Measurements from ENCODE around the gene ALG1. TPM values are rescaled to one million over a fixed set of nuclear protein-coding genes. Genes with fewer than 3 reads are reported as not detected.

Gene ALG1
- total RNA-seq, 1 experiment from 2014 or later = 13.1 TPM

- DNase-seq (ENCODE audit: low read depth) = no peak
These were observed 26.0 kb upstream of the ALG1 start for GRCh38 chr16:5045499-5046115.

- DNase-seq (ENCODE audit: low read depth) = no peak
These were observed 24.7 kb upstream of the ALG1 start for GRCh38 chr16:5046914-5047313.

GRCh38 chr16:5054876-5055865 lies 16.5 kb upstream of the ALG1 start:
- no peak for DNase-seq (ENCODE audit: low read depth)

- no peak for DNase-seq (ENCODE audit: low read depth)
These were observed 15.3 kb upstream of the ALG1 start for GRCh38 chr16:5056352-5056751.

GRCh38 chr16:5058476-5058875 lies 13.2 kb upstream of the ALG1 start:
- DNase-seq (ENCODE audit: low read depth) = peak; percentile 26

GRCh38 chr16:5059386-5060072 lies 12.1 kb upstream of the ALG1 start:
- no peak for DNase-seq (ENCODE audit: low read depth)

- DNase-seq (ENCODE audit: low read depth) = no peak
These were observed 11.5 kb upstream of the ALG1 start for GRCh38 chr16:5060073-5060641.

- no peak for DNase-seq (ENCODE audit: low read depth)
These were observed 9.6 kb upstream of the ALG1 start for GRCh38 chr16:5062051-5062450.

GRCh38 chr16:5062790-5063765 lies 8.6 kb upstream of the ALG1 start:
- no peak for DNase-seq (ENCODE audit: low read depth)

GRCh38 chr16:5064915-5065314 lies 6.7 kb upstream of the ALG1 start:
- DNase-seq (ENCODE audit: low read depth) = no peak

- no peak for DNase-seq (ENCODE audit: low read depth)
These were observed 6.3 kb upstream of the ALG1 start for GRCh38 chr16:5065326-5065725.

- no peak for DNase-seq (ENCODE audit: low read depth)
These were observed 5.8 kb upstream of the ALG1 start, which contains the start of gene C16orf89 for GRCh38 chr16:5065813-5066212. Gene C16orf89 (minus strand): TSS chr16:5065956. CDS start chr16:5065908, 48 bp downstream.

GRCh38 chr16:5066511-5066910 lies 5.1 kb upstream of the ALG1 start:
- DNase-seq (ENCODE audit: low read depth) = no peak

- no peak for DNase-seq (ENCODE audit: low read depth)
These were observed 2.6 kb upstream of the ALG1 start for GRCh38 chr16:5069048-5069447.

GRCh38 chr16:5069854-5070253 lies 1.8 kb upstream of the ALG1 start:
- no peak for DNase-seq (ENCODE audit: low read depth)

GRCh38 chr16:5070431-5071186 lies 1.0 kb upstream of the ALG1 start:
- DNase-seq (ENCODE audit: low read depth) = no peak

GRCh38 chr16:5071341-5071680 lies 332 bp upstream of the ALG1 start:
- DNase-seq (ENCODE audit: low read depth) = no peak

- DNase-seq (ENCODE audit: low read depth) = no peak
These were observed 963 bp downstream of the ALG1 start for GRCh38 chr16:5072334-5073278.

- DNase-seq (ENCODE audit: low read depth) = no peak
These were observed 1.6 kb downstream of the ALG1 start for GRCh38 chr16:5073279-5073629.
